ENCODE results near the gene PLA2G2F. TPM values are rescaled to one million over a fixed set of nuclear protein-coding genes. Genes with fewer than 3 reads are reported as not detected.

The PLA2G2F gene
- total and polyA plus RNA-seq, 9 of the 15 experiments (the other 6 are each of a cell fraction or from before 2014, with no cell fraction given), result not detected

- TF ChIP-seq ZBTB40 (IDR thresholded peaks at IDR 0.05) (0 out of 2 replicates have a peak, but pooled peaks have one; percentile 19), ZBTB40 (CRISPR knock-in tag; IDR thresholded peaks at IDR 0.05) (no peak), HDAC2 (IDR thresholded peaks at IDR 0.05) (0 out of 2 replicates have a peak, but pooled peaks have one; percentile 48), EP300 (IDR thresholded peaks at IDR 0.05; ENCODE audit: low read length) (0 out of 2 replicates have a peak, but pooled peaks have one; percentile 21), RNF2 (IDR thresholded peaks at IDR 0.05) (no peak), MCM5 (IDR thresholded peaks at IDR 0.05; ENCODE audit: low read depth) (no peak), ZBTB17 (CRISPR knock-in tag; IDR thresholded peaks at IDR 0.05) (no peak), ZNF644 (tag; IDR thresholded peaks at IDR 0.05; ENCODE audit: low read depth) (0 out of 2 replicates have a peak, but pooled peaks have one; percentile 21), DMBX1 (CRISPR knock-in tag; IDR thresholded peaks at IDR 0.05; ENCODE audit: borderline replicate concordance) (peak; percentile 81; the same call in 1 of the 2 replicates), XRCC5 (IDR thresholded peaks at IDR 0.05; ENCODE audit: low read depth, low read length) (peak; percentile 88), L3MBTL2 (IDR thresholded peaks at IDR 0.05) (peak; percentile 43; the same call in 1 of the 2 replicates), SMC3 (conservative IDR thresholded peaks at IDR 0.05; ENCODE audit: insufficient read depth, low read depth, low read length) (peak; percentile 87), MYC (IDR thresholded peaks at IDR 0.05; ENCODE audit: low read depth, low read length) (peak; percentile 60; the same call in 1 of the 2 replicates), MYC (CRISPR knock-in tag; IDR thresholded peaks at IDR 0.05; ENCODE audit: borderline replicate concordance, low read depth) (no peak), NFXL1 (CRISPR knock-in tag; IDR thresholded peaks at IDR 0.05) (no peak), SOX6 (IDR thresholded peaks at IDR 0.05) (0 out of 2 replicates have a peak, but pooled peaks have one; percentile 16), ARNT (IDR thresholded peaks at IDR 0.05) (0 out of 4 replicates have a peak, but pooled peaks of 1 of the 2 experiments have one; percentile 56), KDM1A (IDR thresholded peaks at IDR 0.05) (0 out of 4 replicates have a peak, but pooled peaks of 1 of the 2 experiments have one; percentile 19), ZNF79 (CRISPR knock-in tag; IDR thresholded peaks at IDR 0.05; ENCODE audit: low read depth) (no peak), THRB (CRISPR knock-in tag; conservative IDR thresholded peaks at IDR 0.05) (0 out of 2 replicates have a peak, but pooled peaks have one; percentile 46)
Observed at GRCh38 chr1:20194757-20195461, 55.8 kb downstream of the PLA2G2F start (continued).

Data from K562 (cell line).